IPS-NIHi11 (cell line): ENCODE measurements around the gene CD80.
A peak's percentile ranks its signal among the peaks of the same experiment; 100 is the strongest.

Source experiments
- DNase-seq: peaks from one replicate; pipeline ENCODE4 v3.0.0; 2012; ENCODE audit warnings: mixed read lengths, low spot score

The CD80 gene

DNA sequence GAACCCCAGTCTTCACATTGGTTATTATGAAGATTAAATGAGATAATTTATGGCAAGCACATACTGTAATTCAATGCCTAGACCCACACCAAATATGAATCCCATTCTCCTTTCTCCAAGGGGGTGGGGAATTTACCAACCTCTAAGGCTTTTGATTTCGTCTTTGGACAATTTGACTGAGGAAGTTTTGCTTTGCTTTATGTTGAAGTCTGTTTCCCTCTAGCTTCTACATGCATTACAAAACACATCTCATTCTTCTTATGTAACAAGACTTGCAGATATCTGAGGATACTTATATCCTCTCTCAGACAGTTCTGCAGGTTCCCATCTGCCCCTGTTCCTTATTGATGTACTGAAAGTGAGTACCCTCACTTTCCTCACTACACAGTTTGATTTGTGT lies 12.2 kb downstream of the CD80 start:
- no peak for DNase-seq

DNA sequence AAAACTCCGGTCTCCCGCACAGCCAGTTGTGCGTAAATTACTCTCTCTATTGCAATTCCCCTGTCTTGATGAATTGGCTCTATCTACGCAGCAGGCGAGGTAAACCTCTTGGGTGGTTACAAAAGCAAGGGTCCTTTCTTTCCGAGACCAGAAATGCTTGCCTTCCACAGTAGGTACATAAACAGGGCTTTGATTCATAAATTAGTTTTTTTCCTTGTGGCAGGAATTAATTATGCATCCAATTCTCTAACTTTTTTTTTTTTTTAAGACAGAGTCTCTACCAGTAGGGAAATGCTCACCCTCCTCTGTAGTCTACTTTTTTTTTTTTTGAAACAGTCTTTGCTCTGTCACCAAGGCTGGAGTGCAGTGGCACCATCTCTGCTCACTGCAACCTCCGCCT lies 16.3 kb downstream of the CD80 start:
- no peak for DNase-seq

DNA sequence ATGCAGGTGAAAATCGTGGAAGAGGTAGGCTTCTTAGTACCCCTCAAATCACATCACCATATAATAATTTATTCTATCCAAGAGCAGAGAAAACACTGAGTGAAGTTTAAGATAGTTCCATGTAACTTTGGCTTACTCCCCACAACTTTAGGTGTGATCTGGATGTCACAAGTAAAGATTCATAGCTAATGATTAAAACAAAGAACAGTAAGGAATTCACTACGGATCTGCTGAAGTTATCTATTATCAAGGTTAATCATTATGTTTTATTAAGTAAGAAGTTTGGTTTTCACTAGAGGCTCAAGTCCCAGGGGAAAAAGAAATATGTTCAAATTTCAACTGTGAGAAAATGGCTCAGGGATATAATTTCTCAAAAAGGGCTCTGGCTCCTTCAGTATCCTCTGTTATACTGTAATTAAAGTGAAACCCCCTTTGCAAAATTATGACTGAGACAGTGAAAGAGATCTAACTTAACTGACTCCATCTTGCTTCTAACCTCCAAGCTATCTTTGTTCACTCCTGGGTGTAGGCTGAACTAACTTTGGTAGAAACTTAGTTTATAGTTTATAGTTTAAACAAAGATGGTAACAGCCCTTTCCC lies 17.1 kb downstream of the CD80 start:
- no peak for DNase-seq

DNA sequence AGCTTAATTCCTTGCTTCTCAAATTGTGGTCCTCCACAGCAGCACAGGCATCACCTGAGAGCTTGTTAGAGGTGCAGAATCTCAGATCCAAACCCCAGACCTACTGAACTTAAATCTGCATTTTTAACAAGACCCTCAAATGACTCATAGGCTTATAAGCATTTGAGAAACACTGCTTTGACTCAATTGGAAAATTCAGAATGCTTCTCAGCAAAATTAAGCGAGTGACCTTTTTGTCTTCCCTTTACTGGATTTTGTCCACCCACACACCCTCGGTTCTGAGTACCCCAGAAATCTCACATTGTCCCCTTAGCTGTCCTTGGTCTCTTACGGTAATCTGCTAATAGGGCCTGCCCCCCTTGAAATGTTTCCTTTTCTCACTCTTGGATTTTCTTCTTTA lies 17.9 kb downstream of the CD80 start:
- DNase-seq: no peak

DNA sequence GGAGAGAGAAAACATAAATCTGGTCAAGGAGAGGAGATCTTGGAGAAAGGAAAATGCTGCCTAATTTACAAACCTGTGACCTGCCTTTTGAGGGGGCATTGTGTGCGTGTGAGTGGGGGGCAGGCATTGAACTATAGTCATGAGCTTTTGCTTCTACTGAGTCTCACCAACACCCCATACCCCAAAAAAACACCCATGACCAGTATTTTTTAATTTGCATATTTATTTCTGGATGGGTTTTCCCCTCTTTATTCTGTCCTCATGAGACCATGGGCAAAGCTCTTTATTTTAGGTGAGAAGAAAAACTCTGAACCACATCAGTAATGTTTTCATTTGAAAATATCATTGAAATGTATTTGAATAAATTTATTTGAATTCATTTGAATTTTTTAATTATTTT lies 20.6 kb downstream of the CD80 start:
- no peak for DNase-seq

DNA sequence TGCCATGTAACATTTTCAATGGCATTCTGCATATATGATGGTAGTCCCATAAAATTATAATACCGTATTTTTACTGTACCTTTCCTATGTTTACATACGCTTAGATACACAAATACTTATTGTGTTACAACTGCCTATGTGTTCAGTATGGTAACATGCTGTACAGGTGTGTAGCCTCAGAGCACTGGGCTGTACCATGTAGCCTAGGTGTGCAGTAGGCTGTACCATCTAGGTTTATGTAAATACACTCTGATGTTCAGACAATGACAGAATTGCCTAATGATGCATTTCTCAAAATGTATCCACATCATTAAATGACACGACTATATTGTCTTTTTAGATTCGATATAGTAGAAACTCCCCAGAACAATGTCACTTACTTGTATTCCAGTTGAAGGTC lies 22.7 kb downstream of the CD80 start:
- DNase-seq: no peak

DNA sequence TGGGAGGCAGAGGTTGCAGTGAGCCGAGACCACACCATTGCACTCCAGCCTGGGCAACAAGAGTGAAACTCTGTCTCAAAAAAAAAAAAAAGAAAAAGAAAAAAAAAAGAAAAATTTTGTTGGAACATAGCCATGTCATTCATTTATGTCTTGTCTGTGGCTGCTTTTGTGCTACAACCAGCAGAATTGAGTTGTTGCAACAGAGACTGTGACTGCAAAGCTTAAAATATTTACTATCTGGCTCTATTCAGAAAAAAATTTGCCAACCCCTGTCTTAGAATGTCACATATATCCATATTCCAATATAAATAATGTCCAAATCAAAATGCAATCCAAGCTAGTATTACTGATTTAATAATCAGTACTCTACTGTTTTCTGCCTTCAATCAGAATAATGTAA lies 25.1 kb downstream of the CD80 start:
- DNase-seq: no peak

DNA sequence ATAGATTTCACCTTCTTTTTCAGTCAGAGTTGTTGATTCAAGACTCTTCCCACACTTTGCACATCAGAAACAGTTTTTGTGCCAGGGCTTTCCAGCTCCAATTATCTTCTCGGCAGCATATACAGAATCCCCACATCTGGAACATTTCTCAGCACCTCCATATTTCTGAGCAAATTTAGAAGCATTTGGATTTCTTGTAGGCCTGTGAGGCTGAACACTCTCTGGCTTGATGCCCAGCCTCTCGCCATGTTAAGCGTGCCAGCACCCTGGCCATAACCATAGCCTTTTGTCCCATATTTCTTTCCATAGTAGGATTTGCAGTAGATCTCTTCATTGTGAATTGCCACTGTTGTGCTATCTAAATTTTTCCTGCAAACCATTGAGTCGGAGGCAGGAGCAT lies 28.3 kb downstream of the CD80 start:
- DNase-seq: no peak

DNA sequence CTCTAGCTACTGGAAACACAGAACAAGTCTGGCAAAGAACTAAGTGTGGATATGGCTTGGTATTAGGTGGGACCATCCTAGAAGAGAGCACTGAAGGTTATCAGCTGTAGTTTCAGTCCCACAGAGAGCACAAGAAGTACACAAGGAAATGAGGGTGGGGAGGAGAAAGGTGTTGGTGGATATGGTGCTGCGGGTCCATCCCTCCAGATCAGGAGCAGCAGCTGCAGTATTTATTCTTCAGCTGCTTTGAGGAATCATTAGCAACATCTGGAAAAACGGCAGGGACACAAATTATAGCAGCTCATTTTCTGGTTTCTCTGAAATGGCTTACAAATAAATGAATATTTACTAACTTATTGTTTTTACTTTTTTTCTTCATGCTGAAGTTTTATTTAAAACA lies 29.0 kb downstream of the CD80 start:
- no peak for DNase-seq

DNA sequence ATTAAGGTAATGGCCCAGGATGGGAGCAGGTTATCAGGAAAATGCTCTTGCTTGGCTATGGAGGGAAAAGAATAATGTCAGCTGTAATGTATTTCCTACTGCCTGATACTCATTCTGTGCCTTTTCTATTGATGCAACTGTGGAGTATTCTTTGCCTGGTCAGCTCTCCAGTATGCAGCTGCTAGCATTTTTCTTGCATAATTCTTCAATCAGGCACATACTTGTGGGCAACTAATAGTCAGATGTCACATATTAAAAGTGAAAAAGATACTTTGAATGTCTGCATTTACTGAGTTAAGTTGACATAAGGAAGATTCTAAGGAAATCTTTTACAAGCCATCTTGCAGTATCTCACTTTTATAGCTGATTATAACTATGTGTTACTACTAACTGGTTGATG lies 29.5 kb downstream of the CD80 start:
- no peak for DNase-seq

DNA sequence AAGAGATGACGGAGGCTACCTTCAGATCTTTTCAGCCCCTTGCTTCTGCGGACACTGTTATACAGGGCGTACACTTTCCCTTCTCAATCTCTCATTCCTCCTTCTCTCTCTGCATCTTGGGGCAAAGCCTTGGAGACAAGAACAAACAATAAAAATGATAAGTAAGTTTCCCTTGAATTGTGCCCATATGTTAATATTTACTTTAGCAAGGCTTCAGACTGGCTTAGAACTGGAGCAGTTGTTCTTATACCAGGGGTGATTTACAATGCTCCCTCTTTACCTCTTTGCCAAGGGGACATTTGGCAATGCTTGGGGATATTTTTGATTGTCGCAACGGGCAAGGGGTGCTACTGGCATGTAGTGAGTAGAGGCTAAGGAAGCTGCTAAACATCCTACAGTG lies 31.7 kb downstream of the CD80 start:
- DNase-seq: no peak

DNA sequence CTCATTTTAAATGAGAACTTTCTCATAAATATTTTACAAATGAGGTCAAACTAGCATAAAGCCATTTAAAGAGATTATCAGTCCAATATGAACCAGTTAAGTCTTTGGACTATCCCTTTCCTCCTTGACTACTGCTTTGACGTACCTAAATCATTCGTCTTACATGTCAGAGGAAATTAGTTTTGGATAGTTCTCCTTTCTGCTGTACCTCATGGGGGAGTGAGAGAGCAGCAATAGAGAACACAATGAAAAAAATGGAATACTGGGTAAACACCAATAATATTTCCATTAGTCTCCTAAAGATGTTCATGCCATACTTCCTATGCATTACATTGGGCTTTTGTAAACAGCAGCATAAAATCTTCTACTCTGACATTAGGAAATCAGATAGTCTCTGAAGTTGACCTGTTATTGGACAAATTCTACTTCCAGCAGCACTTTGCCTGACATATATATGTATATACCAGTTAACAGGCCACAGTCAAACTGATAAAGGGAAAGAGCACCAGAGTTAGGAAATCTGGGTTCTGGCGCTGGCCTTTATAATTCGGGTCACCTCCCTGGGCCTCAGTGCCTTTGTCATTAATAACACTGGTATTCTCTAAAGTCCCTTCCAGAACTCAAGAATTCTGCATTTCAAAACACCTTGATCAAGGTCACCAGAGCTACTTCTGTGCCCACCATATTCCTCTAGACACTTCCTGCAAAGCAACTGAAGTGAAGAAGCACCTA lies 34.3 kb downstream of the CD80 start:
- no peak for DNase-seq

DNA sequence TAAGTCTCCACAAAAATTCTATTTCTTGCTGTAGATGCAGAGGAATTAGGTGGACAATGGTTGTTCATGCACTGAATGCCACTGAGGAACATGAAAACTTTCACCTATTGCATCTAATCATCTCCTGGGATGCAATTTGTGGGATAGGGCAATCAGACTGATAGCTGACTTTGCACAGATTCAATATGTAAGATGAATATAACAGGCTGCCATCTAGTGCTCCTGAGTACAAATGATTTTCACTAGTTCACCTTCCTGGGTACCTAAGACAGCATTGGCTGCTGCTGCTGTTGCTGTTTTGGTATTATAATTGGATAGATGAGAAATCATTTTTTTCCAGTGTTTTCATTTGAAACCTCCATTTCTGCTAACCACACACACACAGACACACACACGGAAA lies 41.4 kb downstream of the CD80 start:
- DNase-seq: no peak

DNA sequence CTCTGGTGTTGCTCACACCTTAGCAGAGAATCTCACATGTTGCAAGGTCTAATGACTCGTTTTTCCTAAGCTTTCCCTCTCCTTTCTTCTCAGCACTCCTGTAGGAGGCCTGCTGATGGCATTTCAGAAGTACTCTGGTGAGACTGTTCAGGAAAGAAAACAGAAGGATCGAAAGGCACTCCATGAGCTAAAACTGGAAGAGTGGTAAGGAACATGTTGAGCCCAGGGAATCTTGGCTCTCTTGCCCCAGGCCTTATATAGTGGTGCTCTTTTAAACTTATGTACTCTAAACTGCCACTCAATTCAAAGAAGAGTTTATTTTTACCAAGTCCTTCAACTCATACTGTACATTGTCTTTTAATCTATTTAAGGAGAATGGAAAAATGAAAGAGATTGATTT lies 42.3 kb downstream of the CD80 start:
- no peak for DNase-seq

DNA sequence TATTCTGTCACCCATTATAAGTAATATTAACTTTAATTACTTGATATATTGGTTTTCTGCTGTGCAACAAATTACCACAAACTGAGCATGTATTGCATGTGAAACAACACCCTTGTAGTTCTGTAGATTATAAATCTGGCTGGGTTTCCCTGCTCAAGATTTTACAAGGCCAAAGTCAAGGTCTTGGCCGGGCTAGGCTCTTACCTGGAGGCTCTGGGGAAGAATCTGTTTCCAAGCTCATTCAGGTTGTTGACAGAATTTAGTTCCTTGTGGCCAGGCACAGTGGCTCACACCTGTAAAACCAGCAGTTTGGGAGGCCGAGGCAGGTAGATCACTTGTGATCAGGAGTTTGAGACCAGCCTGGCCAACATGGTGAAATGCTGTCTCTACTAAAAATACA lies 44.8 kb downstream of the CD80 start:
- no peak for DNase-seq

DNA sequence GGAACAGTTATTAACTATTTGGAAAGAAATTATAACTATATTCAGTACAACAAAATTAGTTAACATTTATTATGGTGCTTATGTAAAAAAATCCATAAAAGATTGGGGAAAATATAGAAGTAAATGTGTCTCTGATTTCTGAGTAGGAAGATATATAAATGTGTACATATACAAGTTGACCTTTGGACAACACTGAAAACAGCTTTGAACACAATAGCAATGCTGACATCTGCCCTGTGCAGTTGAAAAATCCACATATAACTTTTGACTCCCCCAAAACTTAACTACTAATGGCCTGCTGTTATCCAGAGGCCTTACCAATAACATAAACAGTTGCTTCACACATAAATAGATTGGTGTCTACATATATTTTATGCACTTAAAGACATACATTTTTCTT lies 48.7 kb downstream of the CD80 start:
- no peak for DNase-seq

DNA sequence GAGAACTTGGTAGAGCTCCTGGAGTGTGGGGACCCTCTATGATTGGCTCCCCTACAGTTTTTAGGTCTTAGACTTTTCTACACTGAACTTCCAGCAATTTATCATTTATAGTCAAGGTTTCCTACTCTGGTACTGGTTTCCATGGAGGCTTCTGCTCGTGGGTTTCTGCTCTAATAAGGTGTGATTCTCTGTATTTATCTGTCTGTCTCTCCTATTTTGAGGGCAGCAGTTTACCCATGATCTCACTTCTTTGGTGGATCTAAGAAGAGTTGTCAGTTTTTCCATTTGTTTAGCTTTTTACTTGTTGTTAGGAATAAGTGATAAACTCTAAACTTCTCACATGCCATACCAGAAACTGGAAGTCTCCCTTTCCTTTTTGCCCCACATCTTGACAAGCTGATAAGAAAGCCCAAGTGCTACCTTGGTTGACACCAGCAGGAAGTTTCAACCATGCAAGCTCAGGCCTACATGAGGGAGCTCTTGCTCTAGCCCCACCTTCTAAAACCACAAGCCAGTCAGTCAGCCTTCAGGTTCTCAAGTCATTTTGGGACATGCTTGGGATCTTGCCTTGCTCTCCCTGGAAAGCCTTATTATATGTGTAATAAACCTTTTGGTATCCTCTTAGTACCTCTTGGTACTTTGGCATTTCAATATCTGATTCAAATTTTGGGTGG lies 51.1 kb downstream of the CD80 start:
- no peak for DNase-seq

DNA sequence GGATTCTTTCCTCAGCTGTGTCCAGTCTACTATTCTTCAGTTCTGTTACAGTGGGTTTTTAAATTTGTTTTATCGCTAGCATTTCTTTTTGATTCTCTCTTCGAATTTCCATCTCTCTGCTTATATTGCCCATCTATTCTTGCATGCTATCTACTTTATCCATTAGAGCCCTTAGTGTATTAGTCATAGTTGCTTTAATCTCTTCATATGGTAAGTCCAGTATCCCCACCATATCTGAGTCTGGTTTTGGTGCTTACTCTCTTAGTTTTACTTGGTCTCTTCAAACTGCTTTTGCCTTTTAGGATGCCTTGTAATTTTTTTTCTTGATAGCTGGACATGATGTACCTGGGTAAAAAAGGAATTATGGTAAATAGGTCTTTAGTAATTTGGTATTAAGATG lies 52.0 kb downstream of the CD80 start:
- no peak for DNase-seq

DNA sequence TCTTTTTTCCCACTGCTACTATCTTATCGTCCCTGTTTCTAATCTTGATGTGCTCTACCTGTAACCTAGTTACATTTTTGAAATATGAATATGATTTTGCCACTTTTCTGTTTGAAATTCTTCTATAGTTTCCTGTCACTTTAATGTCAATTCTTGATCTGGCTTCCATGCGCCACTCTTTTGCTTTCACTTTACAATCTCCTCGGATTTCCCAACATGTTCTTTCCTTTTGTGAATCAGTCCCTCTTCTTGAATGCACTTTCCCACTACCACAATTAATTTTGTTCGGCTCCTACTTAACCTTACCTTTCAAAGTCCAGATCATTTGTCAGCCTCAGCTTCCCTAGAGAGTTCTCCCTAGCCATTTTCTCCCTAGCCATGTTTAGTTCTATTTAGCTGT lies 52.8 kb downstream of the CD80 start:
- DNase-seq: no peak

DNA sequence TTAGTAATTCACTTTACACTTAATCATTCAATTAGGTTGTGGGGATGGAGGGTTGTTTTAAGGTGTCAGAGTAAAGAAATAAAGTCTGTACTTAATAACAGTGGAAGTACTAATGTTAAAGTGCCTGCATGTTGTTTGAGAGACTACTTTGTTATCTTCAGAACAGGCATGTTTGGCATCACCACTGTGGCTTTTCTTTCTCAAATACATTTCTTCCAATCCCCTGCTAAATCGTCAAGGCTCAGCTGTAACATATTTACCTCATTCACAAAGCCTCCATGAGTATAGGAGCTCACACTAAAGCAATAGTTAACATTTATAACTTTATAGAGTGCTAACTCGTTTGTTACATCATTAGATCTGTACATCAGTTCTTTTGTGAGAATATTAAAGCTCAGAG lies 58.5 kb downstream of the CD80 start:
- no peak for DNase-seq

DNA sequence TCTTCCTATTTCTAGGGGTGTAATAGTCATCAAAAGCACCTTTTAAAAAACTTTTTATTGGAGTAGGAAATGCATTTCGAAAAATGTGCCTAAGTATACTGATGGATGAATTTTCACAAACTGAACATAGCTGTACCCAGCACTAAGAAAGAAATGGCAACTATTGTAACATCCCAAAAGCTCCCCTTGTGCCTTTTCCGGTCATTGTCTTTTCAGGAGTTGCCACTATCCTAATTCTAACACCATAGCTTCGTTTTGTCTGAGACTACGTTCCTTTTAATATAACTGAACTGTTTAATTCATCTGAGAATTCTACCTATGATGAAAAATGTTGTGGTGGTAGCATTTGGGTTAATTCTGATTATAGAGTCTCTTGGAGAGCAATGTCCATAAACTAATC lies 59.1 kb downstream of the CD80 start:
- DNase-seq: no peak

DNA sequence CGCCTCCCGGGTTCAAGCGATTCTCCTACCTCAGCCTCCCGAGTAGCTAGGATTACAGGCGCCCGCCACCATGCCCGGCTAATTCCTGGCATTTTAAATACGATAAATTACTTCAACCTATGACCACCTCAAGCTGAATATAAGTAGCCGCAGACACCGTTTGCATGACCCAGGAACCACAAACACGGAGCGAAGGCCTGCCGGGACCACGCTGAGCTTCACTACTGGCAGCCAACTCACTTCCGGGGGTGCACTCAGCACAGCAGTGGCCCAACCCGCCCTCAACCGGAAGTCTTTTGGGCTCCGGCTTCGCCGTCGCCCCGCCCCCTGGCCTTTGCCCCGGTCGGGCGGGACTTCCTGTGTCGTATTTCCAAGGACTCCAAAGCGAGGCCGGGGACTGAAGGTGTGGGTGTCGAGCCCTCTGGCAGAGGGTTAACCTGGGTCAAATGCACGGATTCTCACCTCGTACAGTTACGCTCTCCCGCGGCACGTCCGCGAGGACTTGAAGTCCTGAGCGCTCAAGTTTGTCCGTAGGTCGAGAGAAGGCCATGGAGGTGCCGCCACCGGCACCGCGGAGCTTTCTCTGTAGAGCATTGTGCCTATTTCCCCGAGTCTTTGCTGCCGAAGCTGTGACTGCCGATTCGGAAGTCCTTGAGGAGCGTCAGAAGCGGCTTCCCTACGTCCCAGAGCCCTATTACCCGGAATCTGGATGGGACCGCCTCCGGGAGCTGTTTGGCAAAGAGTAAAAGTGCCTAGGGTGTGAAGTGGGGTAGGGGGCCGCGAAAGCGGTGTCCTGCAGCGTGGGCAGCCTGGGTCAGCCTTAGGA lies 61.0 kb downstream of the CD80 start, which contains the start of gene TIMMDC1:
Gene TIMMDC1 (plus strand): TSS at position 362 of the 826 bp plus-strand sequence. CDS start 187 bp downstream, at position 549.
- peak; percentile 99 for DNase-seq

DNA sequence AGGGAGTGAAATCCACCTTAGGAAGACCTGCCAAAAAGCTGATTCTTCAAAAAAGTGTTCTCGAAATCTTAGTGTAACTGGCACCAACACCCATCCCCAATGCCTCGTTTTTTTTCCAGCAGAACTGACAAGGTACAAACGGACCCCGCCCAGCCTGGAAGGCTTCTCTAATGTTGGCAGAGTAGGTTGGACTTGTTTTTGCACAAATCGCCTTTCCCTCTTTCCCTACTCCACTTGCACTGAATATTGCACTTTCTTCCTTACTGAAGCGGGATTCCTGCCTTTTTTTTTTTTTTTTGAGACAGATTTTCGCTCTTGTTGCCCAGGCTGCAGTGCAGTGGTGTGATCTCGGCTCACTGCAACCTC lies 61.6 kb downstream of the CD80 start:
- DNase-seq: peak; percentile 16
